DND-41 (cell line): ENCODE data around the gene CARD11.
A peak's percentile ranks its signal among the peaks of the same experiment; 100 is the strongest.

ENCODE experiments used
- ATAC-seq: fragments of 200-7000 bp; cut with Tn5 transposase; 3 replicates; pipeline ENCODE4 v1.9.1; 2021; ENCODE audit warnings: low read depth; ENCODE audit not compliant: insufficient read depth
- DNase-seq: peaks from one replicate; pipeline ENCODE4 v3.0.0-alpha.2; 2020
- H2AFZ ChIP-seq: 2 replicates; pipeline ENCODE4 v1.6.0; 2012; ENCODE audit warnings: low read depth, low read length
- H3K27ac ChIP-seq: 2 replicates; pipeline ENCODE4 v1.5.1; 2012; ENCODE audit warnings: low read length, inconsistent platforms
- H3K27me3 ChIP-seq: fragments of 200-600 bp; sonication (generic); 2 replicates; pipeline ENCODE4 v1.6.0; 2012; ENCODE audit warnings: low read length, mild to moderate bottlenecking, inconsistent platforms; ENCODE audit not compliant: insufficient read depth, poor library complexity
- H3K36me3 ChIP-seq: 2 replicates; pipeline ENCODE4 v1.5.1; 2012; ENCODE audit warnings: low read length, inconsistent platforms; ENCODE audit not compliant: insufficient read depth
- H3K4me1 ChIP-seq: 2 replicates; pipeline ENCODE4 v1.5.1; 2012; ENCODE audit warnings: mild to moderate bottlenecking, low read length; ENCODE audit not compliant: insufficient read depth
- H3K4me2 ChIP-seq: 2 replicates; pipeline ENCODE4 v1.6.0; 2012; ENCODE audit warnings: mild to moderate bottlenecking, moderate library complexity, low read length, inconsistent platforms; ENCODE audit not compliant: insufficient read depth
- H3K4me3 ChIP-seq, 2 experiments: fragments of 200-600 bp in 1 of 2; shearing (Covaris generic) in 1 of 2; 2 replicates each; pipeline ENCODE4 v1.5.1; 2012 to 2016; ENCODE audit warnings: inconsistent platforms in 2 of 2, low read length in 2 of 2, mild to moderate bottlenecking in 2 of 2, low read depth in 1 of 2, moderate library complexity in 1 of 2
- H3K79me2 ChIP-seq: 2 replicates; pipeline ENCODE4 v1.6.0; 2012; ENCODE audit warnings: low read length, inconsistent platforms; ENCODE audit not compliant: insufficient read depth
- H3K9ac ChIP-seq: 2 replicates; pipeline ENCODE4 v1.6.0; 2012; ENCODE audit warnings: low read depth, mild to moderate bottlenecking, inconsistent platforms, low read length, moderate library complexity
- H3K9me3 ChIP-seq: 2 replicates; pipeline ENCODE4 v1.5.1; 2012; ENCODE audit warnings: low read length, moderate library complexity, mild to moderate bottlenecking, inconsistent platforms; ENCODE audit not compliant: insufficient read depth, severe bottlenecking
- H4K20me1 ChIP-seq: 2 replicates; pipeline ENCODE4 v1.6.0; 2012; ENCODE audit warnings: low read length; ENCODE audit not compliant: insufficient read depth
- EZH2 ChIP-seq: IDR thresholded peaks from 3 replicates; pipeline ENCODE4 v1.6.1; 2012; ENCODE audit warnings: borderline replicate concordance, low read depth, mild to moderate bottlenecking, moderate library complexity, low read length, inconsistent platforms; ENCODE audit not compliant: severe bottlenecking
- TF ChIP-seq, protein P1 (sequence below): IDR thresholded peaks from 2 replicates; pipeline ENCODE4 v1.5.1; 2012; ENCODE audit warnings: borderline replicate concordance, low read length, moderate library complexity, mild to moderate bottlenecking; ENCODE audit not compliant: poor library complexity, severe bottlenecking; ENCODE audit errors: extremely low read depth

CARD11 gene

DNA sequence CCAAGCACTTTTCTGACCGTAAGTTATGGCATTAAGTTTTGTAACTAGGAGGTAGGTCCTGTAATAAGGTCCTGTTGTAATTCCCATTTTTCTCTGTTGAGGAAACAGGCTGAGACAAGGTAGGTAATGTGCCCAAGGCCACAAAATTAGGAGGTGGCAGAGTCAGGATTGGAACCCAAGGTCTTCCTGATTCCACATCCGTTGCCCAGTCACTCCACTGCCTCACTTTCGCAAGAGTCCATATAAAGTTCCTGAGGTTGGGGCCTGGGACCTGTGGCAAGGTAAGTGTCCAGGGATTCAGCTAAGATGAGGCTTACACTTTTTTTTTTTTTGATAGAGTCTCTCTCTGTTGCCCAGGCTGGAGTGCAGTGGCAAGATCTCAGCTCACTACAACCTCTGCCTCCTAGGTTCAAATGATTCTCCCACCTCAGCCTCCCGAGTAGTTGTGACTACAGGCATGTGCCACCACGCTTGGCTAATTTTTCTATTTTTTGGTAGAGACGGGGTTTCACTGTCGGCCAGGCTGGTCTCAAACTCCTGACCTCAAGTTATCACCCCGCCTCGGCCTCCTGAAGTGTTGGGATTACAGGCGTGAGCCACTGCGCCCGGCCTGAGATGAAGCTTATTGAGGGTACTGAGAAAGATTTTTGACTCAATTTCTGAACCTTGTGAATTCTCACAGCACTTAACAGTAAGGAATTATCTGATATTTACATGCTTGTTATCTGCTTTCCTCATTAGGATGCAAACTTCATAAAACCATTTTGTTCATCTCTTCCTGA is 179.3 kb downstream of the CARD11 start:
- Histone ChIP-seq H3K9me3 (no peaks in the 10 kb centered on the region), H3K4me3 (no peak overlapping the region), H3K27ac (no peak overlapping the region), H3K4me2 (no peak overlapping the region), H4K20me1 (no peaks in the 10 kb centered on the region), H3K79me2 (no peaks in the 10 kb centered on the region), H3K27me3 (no peaks in the 10 kb centered on the region), H3K9ac (no peak overlapping the region), H3K36me3 (no peaks in the 10 kb centered on the region), H2AFZ (no peak overlapping the region), H3K4me1 (peaks cover 12% of the 10 kb centered on the region)
- DNase-seq (no peak), ATAC-seq (no peak)
- TF ChIP-seq, protein P1, sequence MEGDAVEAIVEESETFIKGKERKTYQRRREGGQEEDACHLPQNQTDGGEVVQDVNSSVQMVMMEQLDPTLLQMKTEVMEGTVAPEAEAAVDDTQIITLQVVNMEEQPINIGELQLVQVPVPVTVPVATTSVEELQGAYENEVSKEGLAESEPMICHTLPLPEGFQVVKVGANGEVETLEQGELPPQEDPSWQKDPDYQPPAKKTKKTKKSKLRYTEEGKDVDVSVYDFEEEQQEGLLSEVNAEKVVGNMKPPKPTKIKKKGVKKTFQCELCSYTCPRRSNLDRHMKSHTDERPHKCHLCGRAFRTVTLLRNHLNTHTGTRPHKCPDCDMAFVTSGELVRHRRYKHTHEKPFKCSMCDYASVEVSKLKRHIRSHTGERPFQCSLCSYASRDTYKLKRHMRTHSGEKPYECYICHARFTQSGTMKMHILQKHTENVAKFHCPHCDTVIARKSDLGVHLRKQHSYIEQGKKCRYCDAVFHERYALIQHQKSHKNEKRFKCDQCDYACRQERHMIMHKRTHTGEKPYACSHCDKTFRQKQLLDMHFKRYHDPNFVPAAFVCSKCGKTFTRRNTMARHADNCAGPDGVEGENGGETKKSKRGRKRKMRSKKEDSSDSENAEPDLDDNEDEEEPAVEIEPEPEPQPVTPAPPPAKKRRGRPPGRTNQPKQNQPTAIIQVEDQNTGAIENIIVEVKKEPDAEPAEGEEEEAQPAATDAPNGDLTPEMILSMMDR: no peak
- no peak for TF ChIP-seq EZH2

DNA sequence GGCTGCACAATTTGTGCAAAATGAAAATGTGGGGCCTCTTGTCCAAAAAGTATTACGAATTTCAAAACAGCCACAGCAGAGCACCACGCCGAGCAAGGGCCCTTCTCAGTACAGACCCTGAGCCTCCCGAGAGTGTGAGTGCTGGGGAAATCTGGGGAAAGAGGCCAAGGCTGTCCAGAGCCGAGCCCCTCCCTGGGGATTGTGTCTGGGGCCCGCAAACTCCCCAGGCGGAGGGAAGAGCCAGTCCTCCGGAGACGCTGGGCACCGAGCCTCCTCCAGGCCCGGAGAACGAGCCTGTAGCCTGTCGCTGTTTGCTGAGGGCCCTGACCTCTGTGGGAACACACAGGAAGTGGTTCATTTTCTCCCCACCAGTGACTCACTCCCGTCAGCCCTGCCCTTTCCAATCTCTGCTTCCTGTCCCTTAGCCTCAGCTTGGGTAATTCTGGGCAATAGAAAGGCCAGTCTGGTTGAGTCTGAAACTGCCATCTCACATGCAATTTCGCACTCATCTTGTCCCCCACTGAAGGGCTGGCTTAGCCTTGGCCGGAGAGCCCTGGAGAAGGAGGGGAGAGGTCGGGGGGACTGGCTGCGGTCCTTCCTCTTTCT is 180.1 kb downstream of the CARD11 start:
- TF ChIP-seq, protein P1: no peak
- no peak for TF ChIP-seq EZH2
- Histone ChIP-seq H3K79me2 (no peaks in the 10 kb centered on the region), H3K4me2 (no peak overlapping the region), H3K9ac (no peak overlapping the region), H3K9me3 (no peaks in the 10 kb centered on the region), H3K27me3 (no peaks in the 10 kb centered on the region), H3K27ac (no peak overlapping the region), H3K36me3 (no peaks in the 10 kb centered on the region), H4K20me1 (no peaks in the 10 kb centered on the region), H3K4me1 (peaks cover 12% of the 10 kb centered on the region), H2AFZ (no peak overlapping the region), H3K4me3 (no peak overlapping the region)
- DNase-seq: peak; percentile 58
- peak; percentile 84 for ATAC-seq

DNA sequence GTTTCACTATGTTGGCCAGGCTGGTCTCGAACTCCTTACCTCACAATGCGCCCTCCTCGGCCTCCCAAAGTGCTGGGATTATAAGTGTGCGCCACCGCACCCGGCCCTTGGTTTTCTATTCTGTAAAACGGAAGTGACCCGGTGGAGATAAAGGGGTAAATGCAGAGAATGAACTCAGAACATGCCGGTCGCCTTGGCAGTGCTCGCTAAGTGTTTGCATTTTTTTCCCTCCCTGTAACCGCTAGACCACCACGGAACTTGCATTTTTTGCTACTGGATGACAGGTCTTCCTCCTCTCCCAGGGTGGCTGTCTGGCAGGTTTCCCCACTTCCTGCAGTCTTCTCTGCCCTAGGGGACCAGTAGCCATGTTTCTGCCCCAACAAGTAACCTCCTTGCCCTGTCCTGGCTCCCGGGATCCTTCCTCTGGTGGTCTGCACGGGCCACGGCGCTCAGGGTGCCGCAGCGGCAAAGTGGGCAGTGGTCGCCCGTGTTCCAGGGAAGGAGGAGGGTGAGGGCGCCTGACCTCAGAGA is 180.8 kb downstream of the CARD11 start:
- H3K79me2 ChIP-seq: no peaks in the 10 kb centered on the region
- no peaks in the 10 kb centered on the region for H4K20me1 ChIP-seq
- no peak overlapping the region for H3K27ac ChIP-seq
- no peaks in the 10 kb centered on the region for H3K27me3 ChIP-seq
- H2AFZ ChIP-seq: no peak overlapping the region
- no peaks in the 10 kb centered on the region for H3K36me3 ChIP-seq
- no peak overlapping the region for H3K4me3 ChIP-seq
- H3K9ac ChIP-seq: no peak overlapping the region
- no peaks in the 10 kb centered on the region for H3K9me3 ChIP-seq
- H3K4me2 ChIP-seq: no peak overlapping the region
- DNase-seq (no peak), ATAC-seq (no peak)
- TF ChIP-seq EZH2: no peak
- peaks cover 12% of the 10 kb centered on the region for H3K4me1 ChIP-seq

DNA sequence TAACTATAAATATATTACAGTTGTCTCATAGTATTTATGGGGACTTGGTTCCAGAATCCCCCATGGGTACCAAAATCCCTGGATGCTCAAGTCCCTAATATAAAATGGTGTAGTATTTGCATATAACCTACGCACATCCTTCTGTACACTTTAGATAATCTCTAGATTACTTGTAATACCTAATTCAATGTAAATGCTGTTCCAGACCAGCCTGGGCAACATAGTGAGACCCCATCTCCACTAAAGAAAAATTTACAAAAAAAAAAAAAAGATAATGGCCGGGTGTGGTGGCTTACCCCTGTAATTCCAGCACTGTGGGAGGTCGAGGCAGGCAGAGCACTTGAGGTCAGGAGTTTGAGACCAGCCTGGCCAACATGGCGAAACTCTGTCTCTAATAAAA is 182.2 kb downstream of the CARD11 start:
- no peak overlapping the region for H3K27ac ChIP-seq
- H3K4me2 ChIP-seq: no peak overlapping the region
- H3K4me3 ChIP-seq: no peak overlapping the region
- H3K4me1 ChIP-seq: peaks cover 12% of the 10 kb centered on the region
- H3K9ac ChIP-seq: no peak overlapping the region
- no peaks in the 10 kb centered on the region for H4K20me1 ChIP-seq
- H3K9me3 ChIP-seq: no peaks in the 10 kb centered on the region
- DNase-seq (no peak), ATAC-seq (no peak)
- H2AFZ ChIP-seq: no peak overlapping the region
- H3K79me2 ChIP-seq: no peaks in the 10 kb centered on the region
- TF ChIP-seq, protein P1: no peak
- TF ChIP-seq EZH2: no peak
- H3K36me3 ChIP-seq: no peaks in the 10 kb centered on the region
- H3K27me3 ChIP-seq: no peaks in the 10 kb centered on the region
